ENCODE results near the gene MAVS.

MAVS gene

DNA sequence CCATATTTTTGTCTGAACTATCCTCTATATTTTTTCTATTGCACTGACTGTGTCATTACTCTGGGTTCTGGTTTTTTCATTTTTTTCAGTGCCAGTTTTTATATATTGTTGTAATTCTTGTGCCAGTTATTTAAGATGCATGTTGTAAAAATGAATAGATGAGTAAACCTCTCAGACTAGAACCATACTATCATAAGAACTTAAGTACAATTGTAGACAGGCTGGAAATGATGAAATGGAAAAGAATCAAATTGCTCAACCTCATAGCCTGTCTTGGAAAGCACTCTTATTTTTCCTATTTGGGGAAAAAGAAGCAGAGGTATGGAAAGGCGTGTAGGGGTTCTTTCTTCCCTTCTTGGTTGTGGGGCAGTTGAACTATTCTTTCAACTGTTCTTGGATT lies 72.7 kb downstream of the MAVS start:
- DNase-seq (ENCODE audit: low read depth in 1 of 2, low spot score in 1 of 2), result no peak
- Histone ChIP-seq H3K4me3 (replicated peaks; ENCODE audit: insufficient read depth, low read length) (no peak overlapping the region), H3K27ac (replicated peaks) (no peak overlapping the region), H3K27me3 (ENCODE audit: insufficient read depth, poor library complexity, severe bottlenecking) (no peaks in the 10 kb centered on the region)
- TF ChIP-seq SPI1 (IDR thresholded peaks at IDR 0.05; ENCODE audit: borderline replicate concordance, low read depth) (no peak), POLR2AphosphoS5 (IDR thresholded peaks at IDR 0.05; ENCODE audit: low read depth) (no peak), GABPA (IDR thresholded peaks at IDR 0.05; ENCODE audit: low read depth) (no peak)
- TF ChIP-seq, protein P1, sequence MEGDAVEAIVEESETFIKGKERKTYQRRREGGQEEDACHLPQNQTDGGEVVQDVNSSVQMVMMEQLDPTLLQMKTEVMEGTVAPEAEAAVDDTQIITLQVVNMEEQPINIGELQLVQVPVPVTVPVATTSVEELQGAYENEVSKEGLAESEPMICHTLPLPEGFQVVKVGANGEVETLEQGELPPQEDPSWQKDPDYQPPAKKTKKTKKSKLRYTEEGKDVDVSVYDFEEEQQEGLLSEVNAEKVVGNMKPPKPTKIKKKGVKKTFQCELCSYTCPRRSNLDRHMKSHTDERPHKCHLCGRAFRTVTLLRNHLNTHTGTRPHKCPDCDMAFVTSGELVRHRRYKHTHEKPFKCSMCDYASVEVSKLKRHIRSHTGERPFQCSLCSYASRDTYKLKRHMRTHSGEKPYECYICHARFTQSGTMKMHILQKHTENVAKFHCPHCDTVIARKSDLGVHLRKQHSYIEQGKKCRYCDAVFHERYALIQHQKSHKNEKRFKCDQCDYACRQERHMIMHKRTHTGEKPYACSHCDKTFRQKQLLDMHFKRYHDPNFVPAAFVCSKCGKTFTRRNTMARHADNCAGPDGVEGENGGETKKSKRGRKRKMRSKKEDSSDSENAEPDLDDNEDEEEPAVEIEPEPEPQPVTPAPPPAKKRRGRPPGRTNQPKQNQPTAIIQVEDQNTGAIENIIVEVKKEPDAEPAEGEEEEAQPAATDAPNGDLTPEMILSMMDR (IDR thresholded peaks at IDR 0.05; ENCODE audit: insufficient read depth, low read length), result no peak
- TF ChIP-seq, protein P2, sequence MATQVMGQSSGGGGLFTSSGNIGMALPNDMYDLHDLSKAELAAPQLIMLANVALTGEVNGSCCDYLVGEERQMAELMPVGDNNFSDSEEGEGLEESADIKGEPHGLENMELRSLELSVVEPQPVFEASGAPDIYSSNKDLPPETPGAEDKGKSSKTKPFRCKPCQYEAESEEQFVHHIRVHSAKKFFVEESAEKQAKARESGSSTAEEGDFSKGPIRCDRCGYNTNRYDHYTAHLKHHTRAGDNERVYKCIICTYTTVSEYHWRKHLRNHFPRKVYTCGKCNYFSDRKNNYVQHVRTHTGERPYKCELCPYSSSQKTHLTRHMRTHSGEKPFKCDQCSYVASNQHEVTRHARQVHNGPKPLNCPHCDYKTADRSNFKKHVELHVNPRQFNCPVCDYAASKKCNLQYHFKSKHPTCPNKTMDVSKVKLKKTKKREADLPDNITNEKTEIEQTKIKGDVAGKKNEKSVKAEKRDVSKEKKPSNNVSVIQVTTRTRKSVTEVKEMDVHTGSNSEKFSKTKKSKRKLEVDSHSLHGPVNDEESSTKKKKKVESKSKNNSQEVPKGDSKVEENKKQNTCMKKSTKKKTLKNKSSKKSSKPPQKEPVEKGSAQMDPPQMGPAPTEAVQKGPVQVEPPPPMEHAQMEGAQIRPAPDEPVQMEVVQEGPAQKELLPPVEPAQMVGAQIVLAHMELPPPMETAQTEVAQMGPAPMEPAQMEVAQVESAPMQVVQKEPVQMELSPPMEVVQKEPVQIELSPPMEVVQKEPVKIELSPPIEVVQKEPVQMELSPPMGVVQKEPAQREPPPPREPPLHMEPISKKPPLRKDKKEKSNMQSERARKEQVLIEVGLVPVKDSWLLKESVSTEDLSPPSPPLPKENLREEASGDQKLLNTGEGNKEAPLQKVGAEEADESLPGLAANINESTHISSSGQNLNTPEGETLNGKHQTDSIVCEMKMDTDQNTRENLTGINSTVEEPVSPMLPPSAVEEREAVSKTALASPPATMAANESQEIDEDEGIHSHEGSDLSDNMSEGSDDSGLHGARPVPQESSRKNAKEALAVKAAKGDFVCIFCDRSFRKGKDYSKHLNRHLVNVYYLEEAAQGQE (IDR thresholded peaks at IDR 0.05; ENCODE audit: insufficient replicate concordance, low read depth), result no peak

DNA sequence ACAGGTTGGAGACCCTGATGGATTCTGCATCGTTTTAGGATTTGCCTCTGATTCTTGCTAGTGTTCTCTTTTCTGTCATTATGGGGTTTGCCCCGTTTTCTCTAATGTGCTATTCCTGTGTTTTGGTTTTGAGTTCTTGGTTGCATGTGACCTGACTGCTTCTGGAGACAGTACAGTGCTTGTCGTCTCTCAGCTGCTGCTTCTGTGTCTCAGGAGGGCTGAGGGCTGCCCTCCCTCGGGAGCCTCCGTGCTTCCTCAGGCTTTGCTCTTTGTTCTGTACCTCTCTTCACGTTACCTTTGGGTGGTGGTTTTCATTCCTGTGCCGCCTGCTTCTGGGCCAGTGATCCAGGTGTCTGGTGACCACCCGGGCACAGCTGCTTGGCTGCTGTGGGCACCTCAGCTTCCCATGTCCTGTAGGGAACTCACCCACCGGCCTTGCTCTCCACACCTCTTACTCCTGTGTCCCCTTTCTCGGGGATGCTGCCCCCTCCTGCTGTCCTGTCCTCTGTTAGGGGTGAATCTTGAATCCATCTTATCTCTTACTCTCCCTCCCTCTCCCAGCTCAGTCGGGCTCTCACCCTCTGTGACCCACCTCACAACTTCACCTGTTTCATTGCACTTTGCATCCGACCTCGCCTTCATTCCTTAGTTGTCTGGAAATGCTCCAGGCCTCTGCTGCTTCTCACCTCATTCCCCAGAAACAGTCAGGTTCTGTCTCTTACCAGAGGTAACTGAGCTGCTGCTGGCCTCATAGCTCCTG lies 75.8 kb downstream of the MAVS start:
- no peaks in the 10 kb centered on the region for H3K27me3 ChIP-seq (ENCODE audit: insufficient read depth, poor library complexity, severe bottlenecking)
- no peak overlapping the region for H3K27ac ChIP-seq (replicated peaks)
- no peak for TF ChIP-seq GABPA (IDR thresholded peaks at IDR 0.05; ENCODE audit: low read depth)
- no peak for TF ChIP-seq SPI1 (IDR thresholded peaks at IDR 0.05; ENCODE audit: borderline replicate concordance, low read depth)
- TF ChIP-seq POLR2AphosphoS5 (IDR thresholded peaks at IDR 0.05; ENCODE audit: low read depth), result no peak
- TF ChIP-seq, protein P2 (IDR thresholded peaks at IDR 0.05; ENCODE audit: insufficient replicate concordance, low read depth), result no peak
- TF ChIP-seq, protein P1 (IDR thresholded peaks at IDR 0.05; ENCODE audit: insufficient read depth, low read length), result no peak
- no peak overlapping the region for H3K4me3 ChIP-seq (replicated peaks; ENCODE audit: insufficient read depth, low read length)
- no peak for DNase-seq (ENCODE audit: low read depth in 1 of 2, low spot score in 1 of 2)

DNA sequence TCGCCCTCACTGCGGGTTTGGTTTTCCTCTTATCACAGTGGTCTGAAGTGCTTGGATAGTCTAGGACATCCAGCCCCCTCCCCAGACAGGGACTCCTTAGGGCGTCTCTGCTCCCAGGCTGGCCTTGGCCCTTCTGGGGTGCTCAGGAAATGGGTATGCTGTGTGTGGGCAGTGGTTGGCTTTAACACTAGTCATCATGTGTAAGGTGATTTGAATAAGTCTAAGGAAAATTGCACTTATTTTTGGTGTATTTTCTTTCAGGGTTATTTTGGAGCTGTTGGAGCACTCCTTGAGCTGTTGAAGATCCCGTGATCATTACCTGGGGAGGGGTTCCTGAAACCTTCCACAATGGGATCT lies 76.3 kb downstream of the MAVS start:
- no peak overlapping the region for H3K27ac ChIP-seq (replicated peaks)
- H3K27me3 ChIP-seq (ENCODE audit: insufficient read depth, poor library complexity, severe bottlenecking), result no peaks in the 10 kb centered on the region
- no peak overlapping the region for H3K4me3 ChIP-seq (replicated peaks; ENCODE audit: insufficient read depth, low read length)
- TF ChIP-seq POLR2AphosphoS5 (IDR thresholded peaks at IDR 0.05; ENCODE audit: low read depth) (no peak), GABPA (IDR thresholded peaks at IDR 0.05; ENCODE audit: low read depth) (no peak), SPI1 (IDR thresholded peaks at IDR 0.05; ENCODE audit: borderline replicate concordance, low read depth) (no peak)
- TF ChIP-seq, protein P1 (IDR thresholded peaks at IDR 0.05; ENCODE audit: insufficient read depth, low read length), result no peak
- TF ChIP-seq, protein P2 (IDR thresholded peaks at IDR 0.05; ENCODE audit: insufficient replicate concordance, low read depth), result no peak
- DNase-seq (ENCODE audit: low read depth in 1 of 2, low spot score in 1 of 2), result no peak
